GM18907 (cell line): ENCODE measurements around the gene CCL8.

Experiments
- ATAC-seq: cut with Tn5 transposase; IDR thresholded peaks from one replicate; pipeline ENCODE4 v1.9.1; 2021; ENCODE audit warnings: mild to moderate bottlenecking, moderate library complexity; ENCODE audit not compliant: unreplicated experiment

The CCL8 gene

GRCh38 chr17:34319039-34319483 lies at the start of gene CCL8:
CCL8 (plus strand) TSS chr17:34319435; CDS start chr17:34319502, 67 bp downstream.
- ATAC-seq = no peak

- ATAC-seq = no peak
Observed at GRCh38 chr17:34269969-34270368, 49.3 kb upstream of the CCL8 start, which contains the start of gene CCL7. CCL7 (plus strand) TSS chr17:34270221; CDS start chr17:34270291, 70 bp downstream.

GRCh38 chr17:34275881-34276280 lies 43.4 kb upstream of the CCL8 start:
- ATAC-seq = no peak

DNA sequence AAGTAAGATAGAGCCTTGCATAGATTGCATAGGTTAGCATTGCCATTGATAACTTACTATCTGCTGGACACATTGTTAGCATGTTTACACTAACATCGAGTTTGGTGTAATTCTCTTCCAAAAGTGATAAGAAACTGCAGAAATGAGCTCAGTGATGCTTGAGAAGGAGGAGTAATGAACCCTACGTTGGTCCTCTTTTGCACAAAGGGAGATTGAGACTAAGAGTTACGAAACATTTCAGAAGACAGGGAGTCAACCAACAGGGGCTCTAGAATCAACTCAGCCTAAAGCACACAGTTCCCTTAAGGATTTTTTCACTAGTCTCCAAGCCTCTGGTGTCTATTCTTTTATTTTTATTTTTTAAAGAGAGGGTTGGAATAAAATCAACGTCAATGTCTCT lies 42.4 kb upstream of the CCL8 start:
- ATAC-seq = no peak

DNA sequence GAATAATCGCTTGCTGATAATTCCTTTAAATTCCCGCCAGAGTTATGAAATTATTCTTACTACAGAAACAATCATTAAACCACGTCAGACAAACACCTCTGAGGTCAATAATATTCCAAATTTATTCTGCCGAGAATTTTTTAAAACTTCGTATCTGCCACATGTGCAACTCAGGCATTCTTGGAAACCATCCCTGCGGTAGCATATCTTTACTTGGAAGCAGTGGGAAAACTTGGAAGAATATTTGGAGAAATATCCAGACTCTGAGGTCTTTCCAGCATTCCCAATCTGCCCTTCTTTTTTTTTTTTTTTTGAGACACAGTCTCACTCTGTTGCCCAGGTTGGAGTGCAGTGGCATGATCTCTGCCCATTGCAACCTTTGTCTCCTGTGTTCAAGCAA lies 35.7 kb upstream of the CCL8 start:
- ATAC-seq = no peak

GRCh38 chr17:34285286-34285792 lies 33.9 kb upstream of the CCL8 start, which contains the start of gene CCL11:
CCL11 (plus strand) TSS chr17:34285742; CDS start chr17:34285809, 67 bp downstream.
- no peak for ATAC-seq

DNA sequence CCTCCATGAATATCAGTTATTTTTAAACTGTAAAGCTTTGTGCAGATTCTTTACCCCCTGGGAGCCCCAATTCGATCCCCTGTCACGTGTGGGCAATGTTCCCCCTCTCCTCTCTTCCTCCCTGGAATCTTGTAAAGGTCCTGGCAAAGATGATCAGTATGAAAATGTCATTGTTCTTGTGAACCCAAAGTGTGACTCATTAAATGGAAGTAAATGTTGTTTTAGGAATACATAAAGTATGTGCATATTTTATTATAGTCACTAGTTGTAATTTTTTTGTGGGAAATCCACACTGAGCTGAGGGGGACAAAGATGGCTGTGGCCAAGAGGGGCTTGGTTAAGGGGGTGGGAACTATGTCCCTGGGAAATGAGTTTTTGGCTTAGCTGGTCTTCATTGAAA lies 31.4 kb upstream of the CCL8 start:
- ATAC-seq = no peak

- ATAC-seq = no peak
Observed at GRCh38 chr17:34290586-34290985, 28.6 kb upstream of the CCL8 start.

DNA sequence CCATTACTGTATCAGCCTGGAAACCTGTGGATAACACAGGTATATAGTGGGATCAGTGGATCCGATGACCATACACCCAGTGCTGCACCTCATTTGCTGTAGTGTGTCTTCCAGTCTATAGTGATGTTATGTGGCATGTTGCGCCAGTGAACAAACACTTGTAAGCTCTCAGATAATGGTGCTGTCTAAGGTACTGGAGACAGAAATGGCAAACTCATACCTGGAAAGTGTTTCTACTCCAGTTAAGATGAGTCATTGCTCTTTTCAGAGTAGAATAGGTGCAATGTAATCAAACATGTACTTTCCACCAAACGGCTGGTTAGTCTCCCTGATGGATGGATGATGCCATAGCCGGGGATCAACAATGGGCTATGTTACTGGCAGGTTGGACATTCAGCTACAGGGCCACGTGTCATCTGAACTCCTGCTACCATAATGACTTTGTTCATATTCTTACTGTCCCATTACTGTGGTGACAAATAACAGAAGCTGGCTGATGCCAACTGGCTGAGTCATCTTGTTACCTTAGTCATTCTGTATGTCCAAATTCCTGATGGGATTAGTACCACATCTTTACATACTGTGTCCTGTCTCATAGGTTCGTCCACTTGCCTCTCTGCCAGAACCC lies 27.4 kb upstream of the CCL8 start:
- no peak for ATAC-seq

- no peak for ATAC-seq
Observed at GRCh38 chr17:34299027-34299426, 20.2 kb upstream of the CCL8 start.

DNA sequence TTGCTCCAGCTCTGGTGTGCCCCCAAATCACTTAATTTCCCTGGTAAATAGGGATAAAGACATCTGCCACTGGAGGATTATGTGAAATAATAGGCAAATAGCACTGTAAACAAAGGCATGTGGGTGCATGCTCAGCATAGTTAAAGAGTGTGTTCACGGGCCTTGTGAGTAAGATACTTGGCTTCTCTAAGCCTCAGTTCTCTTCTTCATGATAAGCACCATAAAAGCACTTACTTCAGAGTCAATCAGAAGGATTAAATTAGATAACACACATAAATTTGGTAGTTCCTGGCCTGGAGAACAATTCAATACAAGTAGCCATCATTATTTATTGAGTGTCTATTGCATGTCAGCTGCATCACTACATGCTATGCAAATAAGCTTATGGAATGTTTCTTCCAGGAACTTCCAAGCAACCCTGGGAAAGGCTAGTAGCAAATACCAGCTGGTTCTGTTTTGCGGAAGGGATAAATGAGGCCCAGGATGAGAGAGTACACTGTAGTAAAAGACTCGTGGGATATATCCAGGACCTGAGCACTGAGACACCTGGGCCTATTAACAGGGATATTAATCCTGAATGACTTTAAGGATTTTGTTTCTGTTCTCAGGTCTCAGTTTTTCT lies 19.2 kb upstream of the CCL8 start:
- ATAC-seq = no peak

DNA sequence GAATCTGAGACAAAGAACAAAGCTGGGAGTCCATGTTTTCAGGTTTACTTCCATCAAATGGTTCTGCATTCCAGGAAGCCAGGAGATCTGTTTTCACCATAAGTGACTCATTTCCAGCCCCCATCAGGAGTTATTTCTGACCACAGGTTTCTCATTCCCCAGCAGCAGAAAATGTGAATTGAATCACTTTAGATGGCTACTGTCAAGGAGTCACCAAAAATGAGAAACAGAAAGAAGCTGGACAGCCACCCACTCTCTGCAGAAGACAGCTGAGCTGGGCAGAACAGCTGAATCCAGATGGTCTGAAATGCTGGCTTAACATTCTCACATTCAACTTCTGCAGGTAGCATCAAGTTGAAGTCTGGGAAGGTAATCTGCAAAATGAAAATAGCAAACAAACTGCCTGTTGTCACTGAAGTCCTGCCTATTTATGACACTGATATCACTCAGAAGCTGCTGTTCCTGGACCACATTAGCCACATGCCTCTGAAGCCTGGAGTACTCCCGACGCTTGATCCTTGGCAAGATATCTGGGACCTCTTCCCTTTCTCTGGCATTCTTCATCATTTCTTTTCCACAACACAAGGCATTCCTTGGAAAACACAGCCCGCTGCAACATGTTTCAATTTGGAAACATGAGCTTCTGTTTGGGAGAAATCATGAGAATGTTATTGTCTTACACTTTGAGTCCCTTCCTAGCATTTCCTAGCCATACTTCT lies 18.4 kb upstream of the CCL8 start:
- no peak for ATAC-seq

GRCh38 chr17:34301986-34302385 lies 17.2 kb upstream of the CCL8 start:
- ATAC-seq = no peak

DNA sequence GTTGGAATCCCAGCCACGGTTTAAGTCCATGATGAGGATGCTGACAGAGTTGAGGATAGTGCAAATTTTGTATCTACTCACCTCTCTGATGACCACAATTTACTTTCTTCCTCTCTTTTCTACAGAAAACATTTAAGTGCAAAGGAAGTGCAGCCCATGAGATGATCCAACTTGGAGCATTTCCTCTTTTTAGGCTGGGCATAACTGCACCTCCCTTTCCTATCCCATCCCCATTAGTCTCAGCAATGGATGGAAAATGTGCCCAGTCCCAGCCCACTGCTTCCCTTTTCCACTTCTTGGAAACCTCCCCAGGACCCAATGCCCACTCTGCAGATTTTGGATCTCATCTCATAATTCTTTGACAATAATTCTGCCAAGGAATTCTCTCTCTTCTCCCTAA lies 16.6 kb upstream of the CCL8 start:
- ATAC-seq = no peak

- no peak for ATAC-seq
Observed at GRCh38 chr17:34303606-34304005, 15.6 kb upstream of the CCL8 start.

DNA sequence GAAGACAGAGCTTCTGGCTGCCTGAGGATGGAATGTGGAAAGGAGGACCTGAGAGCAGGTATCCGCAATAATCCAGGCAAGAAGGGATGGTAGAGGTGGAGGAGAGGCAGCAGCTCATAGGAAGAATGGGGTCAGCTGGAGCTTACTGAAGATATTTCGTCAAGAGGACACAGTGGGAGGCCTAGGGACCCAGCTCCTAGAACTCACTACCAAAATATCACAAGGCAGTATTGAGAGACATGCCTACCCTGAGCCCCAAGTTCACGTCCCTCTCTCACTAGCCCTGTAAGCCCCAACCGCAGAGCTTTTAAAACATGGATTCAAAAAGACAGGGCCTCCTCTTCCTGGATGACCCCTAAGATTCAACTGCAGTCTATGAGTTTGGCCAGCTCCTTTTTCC lies 14.2 kb upstream of the CCL8 start:
- no peak for ATAC-seq

DNA sequence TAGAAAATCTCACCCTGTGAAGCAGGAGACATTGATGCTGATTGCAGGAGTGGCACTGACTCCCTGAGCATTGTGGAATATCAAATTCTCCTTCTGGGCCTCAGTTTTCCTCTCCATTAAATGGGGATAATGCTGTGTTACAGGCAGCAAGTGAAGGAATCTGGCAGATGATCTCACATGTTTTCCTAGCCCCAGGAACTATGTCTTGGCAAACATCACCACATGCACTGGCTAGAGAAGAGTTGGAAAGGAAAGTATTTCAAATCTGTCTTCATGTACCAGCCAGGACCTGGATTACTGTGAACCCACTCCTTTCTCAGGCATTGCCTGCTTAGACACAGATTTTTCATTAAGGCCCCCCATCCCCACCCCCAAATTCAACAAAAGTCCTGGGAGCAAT lies 13.6 kb upstream of the CCL8 start:
- no peak for ATAC-seq

- ATAC-seq = no peak
Observed at GRCh38 chr17:34306466-34306865, 12.8 kb upstream of the CCL8 start.

- ATAC-seq = no peak
Observed at GRCh38 chr17:34307110-34307509, 12.1 kb upstream of the CCL8 start.

DNA sequence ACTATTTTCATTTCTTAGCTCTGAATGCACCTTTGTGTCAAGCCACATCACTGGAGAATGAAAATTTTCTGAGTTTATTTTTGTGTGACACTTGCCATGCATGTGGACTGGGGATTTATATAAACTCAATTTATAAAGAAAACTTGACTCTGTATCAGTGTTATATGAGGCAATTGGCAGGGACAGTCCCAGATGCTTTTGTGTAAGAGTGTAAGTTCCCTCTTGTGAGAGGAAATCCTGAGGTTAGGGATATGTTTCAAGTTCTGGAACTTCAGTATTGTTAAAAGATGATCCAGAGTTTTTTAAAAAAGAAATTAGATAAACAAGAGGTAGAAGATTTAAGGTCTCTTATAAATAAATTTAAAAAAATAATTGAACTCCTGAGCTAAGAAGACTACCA lies 10.9 kb upstream of the CCL8 start:
- no peak for ATAC-seq

GRCh38 chr17:34311291-34311690 lies 7.9 kb upstream of the CCL8 start:
- no peak for ATAC-seq

DNA sequence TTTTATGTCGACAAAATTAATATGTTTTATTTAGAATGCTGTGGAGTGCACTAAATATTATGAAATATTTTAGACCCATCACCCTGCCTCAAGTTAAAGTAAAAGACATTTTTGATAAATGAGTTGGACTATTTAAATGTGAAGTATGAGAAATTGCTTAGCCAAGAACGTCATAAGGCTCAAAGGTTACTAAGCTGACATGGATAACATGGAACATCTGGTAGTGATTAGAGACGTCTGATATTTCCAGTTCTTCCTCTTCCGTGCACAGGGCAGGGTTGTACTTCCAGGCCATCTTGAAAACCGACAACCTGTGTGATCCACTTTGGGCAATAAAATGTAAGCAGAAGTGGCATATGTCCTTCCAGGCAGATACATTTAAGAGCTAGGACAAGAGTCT lies 7.2 kb upstream of the CCL8 start:
- ATAC-seq = no peak
